Liver (tissue), 9 donors: ENCODE results near the gene CELA2A. TPM values are rescaled to one million over a fixed set of nuclear protein-coding genes. Genes with fewer than 3 reads are reported as not detected.

ENCODE experiments used
- DNase-seq: peaks from one replicate; pipeline ENCODE4 v3.0.0-alpha.2; 2017; ENCODE audit warnings: low spot score
- H3K27ac ChIP-seq, 2 donors: one replicate each; pipeline ENCODE4 v1.7.0; 2013; ENCODE audit warnings: inconsistent platforms in 2 of 2, low read length in 2 of 2, control low read depth in 1 of 2, low read depth in 1 of 2, mild to moderate bottlenecking in 1 of 2
- H3K27me3 ChIP-seq, 4 donors: one replicate each; pipeline versions ENCODE4 v1.6.1 to v1.7.0; 2013; ENCODE audit warnings: low read length in 3 of 4, inconsistent platforms in 1 of 4, mild to moderate bottlenecking in 1 of 4, moderate library complexity in 1 of 4; ENCODE audit not compliant: control insufficient read depth in 4 of 4, insufficient read depth in 4 of 4
- H3K36me3 ChIP-seq, 4 donors: one replicate each; pipeline versions ENCODE4 v1.6.1 to v1.7.0; 2013; ENCODE audit warnings: low read length in 3 of 4, mild to moderate bottlenecking in 3 of 4, low read depth in 1 of 4, moderate library complexity in 1 of 4; ENCODE audit not compliant: control insufficient read depth in 4 of 4, insufficient read depth in 3 of 4
- H3K4me1 ChIP-seq, 4 donors: one replicate each; pipeline versions ENCODE4 v1.6.1 to v1.7.0; 2013; ENCODE audit warnings: low read length in 3 of 4, mild to moderate bottlenecking in 3 of 4, moderate library complexity in 1 of 4; ENCODE audit not compliant: control insufficient read depth in 4 of 4, insufficient read depth in 4 of 4
- H3K4me3 ChIP-seq, 3 donors: one replicate each; pipeline versions ENCODE4 v1.6.1 to v1.7.0; 2013; ENCODE audit warnings: low read length in 3 of 3, control low read depth in 1 of 3, low read depth in 1 of 3, mild to moderate bottlenecking in 1 of 3
- H3K9ac ChIP-seq, 2 donors: one replicate each; pipeline ENCODE4 v1.7.0; 2013; ENCODE audit warnings: low read length in 2 of 2, mild to moderate bottlenecking in 2 of 2, moderate library complexity in 2 of 2, control low read depth in 1 of 2, low read depth in 1 of 2
- H3K9me3 ChIP-seq, 4 donors: one replicate each; pipeline versions ENCODE4 v1.6.1 to v1.7.0; 2013; ENCODE audit warnings: low read length in 3 of 4; ENCODE audit not compliant: control insufficient read depth in 4 of 4
- ATF3 ChIP-seq: IDR thresholded peaks from 2 replicates; pipeline ENCODE4 v1.6.1; 2016; ENCODE audit warnings: antibody characterized with exemption
- CTCF ChIP-seq: fragments of 150-350 bp; IDR thresholded peaks from 2 replicates; pipeline ENCODE4 v1.5.1; 2017; ENCODE audit warnings: improper control_type of control experiment, low read depth, low read length; ENCODE audit not compliant: missing input control
- EGR1 ChIP-seq, 2 donors: IDR thresholded peaks; 2 replicates each; pipeline ENCODE4 v1.6.1; 2016 to 2018; ENCODE audit warnings: antibody characterized with exemption in 2 of 2, low read depth in 2 of 2
- FOXA1 ChIP-seq: IDR thresholded peaks from 2 replicates; pipeline ENCODE4 v1.6.1; 2016; ENCODE audit warnings: antibody characterized with exemption
- FOXA2 ChIP-seq: IDR thresholded peaks from 2 replicates; pipeline ENCODE4 v1.6.1; 2016; ENCODE audit warnings: antibody characterized with exemption
- GABPA ChIP-seq, 2 donors: IDR thresholded peaks in 1 of 2; conservative IDR thresholded peaks in 1 of 2; 2 replicates each; pipeline ENCODE4 v1.6.1; 2016; ENCODE audit warnings: antibody characterized with exemption in 2 of 2, mild to moderate bottlenecking in 1 of 2, moderate library complexity in 1 of 2
- HNF4A ChIP-seq, 2 donors: conservative IDR thresholded peaks; 2 replicates each; pipeline ENCODE4 v1.6.1; 2016; ENCODE audit warnings: antibody characterized with exemption in 2 of 2, mild to moderate bottlenecking in 2 of 2
- HNF4G ChIP-seq: IDR thresholded peaks from 2 replicates; pipeline ENCODE4 v1.6.1; 2016; ENCODE audit warnings: antibody characterized with exemption
- JUND ChIP-seq, 2 donors: IDR thresholded peaks; 2 replicates each; pipeline ENCODE4 v1.6.1; 2016; ENCODE audit warnings: antibody characterized with exemption in 2 of 2
- NR2F2 ChIP-seq: IDR thresholded peaks from 2 replicates; pipeline ENCODE4 v1.6.1; 2016; ENCODE audit warnings: antibody characterized with exemption
- RAD21 ChIP-seq, 2 donors: IDR thresholded peaks; 2 replicates each; pipeline ENCODE4 v1.6.1; 2016; ENCODE audit warnings: antibody characterized with exemption in 2 of 2, mild to moderate bottlenecking in 2 of 2
- RXRA ChIP-seq, 2 donors: IDR thresholded peaks; 2 replicates each; pipeline ENCODE4 v1.6.1; 2017 to 2018; ENCODE audit warnings: antibody characterized with exemption in 2 of 2, mild to moderate bottlenecking in 1 of 2
- SP1 ChIP-seq: IDR thresholded peaks from 2 replicates; pipeline ENCODE4 v1.6.1; 2018; ENCODE audit warnings: antibody characterized with exemption, mild to moderate bottlenecking
- TAF1 ChIP-seq: conservative IDR thresholded peaks from 2 replicates; pipeline ENCODE4 v1.6.1; 2016; ENCODE audit warnings: antibody characterized with exemption, mild to moderate bottlenecking
- ZBTB33 ChIP-seq: IDR thresholded peaks from 2 replicates; pipeline ENCODE4 v1.6.1; 2016; ENCODE audit warnings: antibody characterized with exemption
- WGBS: extraction: QIAGEN DNeasy Blood & Tissue Kit; methylation state at CpG from one replicate; pipeline ENCODE4 v1.1.7; 2013; 5-methylcytosine and 5-hydroxymethylcytosine counted together
- polyA plus RNA-seq, 2 donors: library from polyadenylated mRNA; stranded (reverse) in 1 of 2; unstranded in 1 of 2; fragments of 200-250 nt in 1 of 2; fragments of >200 nt in 1 of 2; fragmentation: Nextera tagmentation in 1 of 2; extraction: Ambion mirVana in 1 of 2; gene quantifications; one replicate each; pipeline versions ENCODE4 v1.2.1 to v1.2.3, GENCODE V29; 2013 to 2015
- total RNA-seq, 2 donors: library from RNA; depleted of rRNA; stranded (reverse); fragments of >200 nt; gene quantifications; one replicate each; pipeline ENCODE4 v1.2.3, GENCODE V29; 2014
- TF ChIP-seq, protein P1 (sequence below): IDR thresholded peaks from 2 replicates; pipeline ENCODE4 v1.6.1; 2016; ENCODE audit warnings: antibody characterized with exemption, mild to moderate bottlenecking
- TF ChIP-seq, protein P2 (sequence below): IDR thresholded peaks from 2 replicates; pipeline ENCODE4 v1.6.1; 2016; ENCODE audit warnings: antibody characterized with exemption
- donor health status: healthy.
- donor health status: healthy.
- donor health status: healthy.
- donor health status: healthy.
- donor health status: healthy.

The CELA2A gene
- total and polyA plus RNA-seq, 4 donors = not detected

GRCh38 chr1:15488371-15488770, 31.8 kb downstream of the CELA2A start:
- Histone ChIP-seq H3K36me3 (peaks cover 0 to 9% (median 2%) of the 10 kb centered on the region in 4 donors), H3K9me3 (no peaks in the 10 kb centered on the region), H3K9ac (no peak overlapping the region), H3K27me3 (no peaks in the 10 kb centered on the region), H3K27ac (no peak overlapping the region), H3K4me3 (no peak overlapping the region), H3K4me1 (no peaks in the 10 kb centered on the region)
- DNase-seq = no peak
- 95% methylated on average over 3 of the region's 3 CpGs for WGBS
- TF ChIP-seq NR2F2 (no peak), GABPA (IDR thresholded peaks at IDR 0.05 in 1 of 2, conservative IDR thresholded peaks at IDR 0.05 in 1 of 2) (no peak), RAD21 (IDR thresholded peaks at IDR 0.05) (no peak), ATF3 (no peak), SP1 (no peak), EGR1 (IDR thresholded peaks at IDR 0.05; ENCODE audit: low read depth in 2 of 2) (no peak), CTCF (no peak), TAF1 (no peak), FOXA2 (no peak), FOXA1 (no peak), HNF4G (no peak), RXRA (IDR thresholded peaks at IDR 0.05) (no peak), HNF4A (conservative IDR thresholded peaks at IDR 0.05) (no peak), JUND (IDR thresholded peaks at IDR 0.05) (no peak), ZBTB33 (no peak)
- TF ChIP-seq, protein P1, sequence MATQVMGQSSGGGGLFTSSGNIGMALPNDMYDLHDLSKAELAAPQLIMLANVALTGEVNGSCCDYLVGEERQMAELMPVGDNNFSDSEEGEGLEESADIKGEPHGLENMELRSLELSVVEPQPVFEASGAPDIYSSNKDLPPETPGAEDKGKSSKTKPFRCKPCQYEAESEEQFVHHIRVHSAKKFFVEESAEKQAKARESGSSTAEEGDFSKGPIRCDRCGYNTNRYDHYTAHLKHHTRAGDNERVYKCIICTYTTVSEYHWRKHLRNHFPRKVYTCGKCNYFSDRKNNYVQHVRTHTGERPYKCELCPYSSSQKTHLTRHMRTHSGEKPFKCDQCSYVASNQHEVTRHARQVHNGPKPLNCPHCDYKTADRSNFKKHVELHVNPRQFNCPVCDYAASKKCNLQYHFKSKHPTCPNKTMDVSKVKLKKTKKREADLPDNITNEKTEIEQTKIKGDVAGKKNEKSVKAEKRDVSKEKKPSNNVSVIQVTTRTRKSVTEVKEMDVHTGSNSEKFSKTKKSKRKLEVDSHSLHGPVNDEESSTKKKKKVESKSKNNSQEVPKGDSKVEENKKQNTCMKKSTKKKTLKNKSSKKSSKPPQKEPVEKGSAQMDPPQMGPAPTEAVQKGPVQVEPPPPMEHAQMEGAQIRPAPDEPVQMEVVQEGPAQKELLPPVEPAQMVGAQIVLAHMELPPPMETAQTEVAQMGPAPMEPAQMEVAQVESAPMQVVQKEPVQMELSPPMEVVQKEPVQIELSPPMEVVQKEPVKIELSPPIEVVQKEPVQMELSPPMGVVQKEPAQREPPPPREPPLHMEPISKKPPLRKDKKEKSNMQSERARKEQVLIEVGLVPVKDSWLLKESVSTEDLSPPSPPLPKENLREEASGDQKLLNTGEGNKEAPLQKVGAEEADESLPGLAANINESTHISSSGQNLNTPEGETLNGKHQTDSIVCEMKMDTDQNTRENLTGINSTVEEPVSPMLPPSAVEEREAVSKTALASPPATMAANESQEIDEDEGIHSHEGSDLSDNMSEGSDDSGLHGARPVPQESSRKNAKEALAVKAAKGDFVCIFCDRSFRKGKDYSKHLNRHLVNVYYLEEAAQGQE = no peak
- TF ChIP-seq, protein P2, sequence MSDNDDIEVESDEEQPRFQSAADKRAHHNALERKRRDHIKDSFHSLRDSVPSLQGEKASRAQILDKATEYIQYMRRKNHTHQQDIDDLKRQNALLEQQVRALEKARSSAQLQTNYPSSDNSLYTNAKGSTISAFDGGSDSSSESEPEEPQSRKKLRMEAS = no peak
